Measurements from ENCODE around the gene ACTL6B.

Gene ACTL6B

DNA sequence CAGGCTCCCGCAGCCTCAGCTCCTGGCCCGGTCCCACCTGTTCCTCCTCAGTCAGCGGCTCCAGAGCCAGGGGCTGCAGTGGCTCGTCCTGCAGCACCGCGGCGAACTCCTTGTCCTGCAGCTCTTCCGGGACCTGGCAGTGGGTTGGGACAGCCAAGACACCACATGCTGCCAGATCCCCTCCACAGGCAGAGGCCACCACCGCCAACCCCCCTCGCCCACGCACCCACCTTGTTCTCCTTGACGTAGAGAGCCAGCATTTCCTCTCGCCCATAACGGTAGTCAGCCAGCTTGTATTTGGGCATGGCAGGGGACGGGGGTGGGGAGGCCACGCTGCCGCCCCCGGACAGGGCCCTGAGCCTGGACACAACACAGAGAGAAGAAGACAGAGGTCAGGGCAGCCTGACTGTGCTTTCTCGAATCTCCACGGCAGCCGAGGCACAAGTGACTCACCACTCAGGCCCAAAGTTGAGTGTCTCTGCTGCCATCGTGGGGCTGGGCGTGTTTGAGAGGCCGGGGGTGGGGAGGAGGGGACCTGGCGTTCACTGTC, 31.6 kb upstream of the ACTL6B start:
- no peaks in the 10 kb centered on the region for H3K9me3 Mint-ChIP-seq
- no peaks in the 10 kb centered on the region for H3K27me3 Mint-ChIP-seq
- DNase-seq (no peak), ATAC-seq (replicated peaks) (no peak)
- H3K36me3 Mint-ChIP-seq (ENCODE audit: insufficient read depth), result peaks cover 48% of the 10 kb centered on the region
- H3K4me3 Mint-ChIP-seq, result no peak overlapping the region
- peaks cover 19 to 24% of the 10 kb centered on the region in 2 donors for H3K4me1 Mint-ChIP-seq (ENCODE audit: low read depth in 2 of 2)
- H3K27ac Mint-ChIP-seq, result peak overlapping the region; percentile 8 to 78

DNA sequence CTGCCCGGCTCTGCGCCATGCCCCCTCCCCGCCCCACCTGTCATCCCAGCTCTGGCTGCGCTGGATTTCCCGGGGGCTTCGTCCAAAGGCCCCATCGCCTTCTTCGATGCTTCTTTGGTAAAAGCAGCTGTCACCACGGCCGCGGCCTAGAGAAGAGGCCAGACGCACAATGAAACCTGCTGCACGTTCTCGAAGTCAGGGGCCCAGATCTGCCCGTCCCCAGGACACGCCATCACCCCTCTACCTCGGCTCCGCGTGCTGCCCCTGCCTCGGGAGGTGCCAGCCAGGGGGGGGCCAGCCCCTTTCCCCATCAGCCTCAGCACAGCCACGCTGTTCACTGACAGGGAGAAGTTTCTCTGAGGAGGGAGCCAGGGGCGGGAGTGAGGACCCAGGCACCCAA, 31.0 kb upstream of the ACTL6B start:
- H3K9me3 Mint-ChIP-seq, result no peaks in the 10 kb centered on the region
- no peak overlapping the region for H3K4me3 Mint-ChIP-seq
- ATAC-seq (replicated peaks) (no peak), DNase-seq (no peak)
- no peaks in the 10 kb centered on the region for H3K27me3 Mint-ChIP-seq
- H3K27ac Mint-ChIP-seq, result peak overlapping the region in 1 of 2 donors; percentile 78
- H3K4me1 Mint-ChIP-seq (ENCODE audit: low read depth in 2 of 2), result peaks cover 13 to 18% of the 10 kb centered on the region in 2 donors
- H3K36me3 Mint-ChIP-seq (ENCODE audit: insufficient read depth), result peaks cover 46% of the 10 kb centered on the region

DNA sequence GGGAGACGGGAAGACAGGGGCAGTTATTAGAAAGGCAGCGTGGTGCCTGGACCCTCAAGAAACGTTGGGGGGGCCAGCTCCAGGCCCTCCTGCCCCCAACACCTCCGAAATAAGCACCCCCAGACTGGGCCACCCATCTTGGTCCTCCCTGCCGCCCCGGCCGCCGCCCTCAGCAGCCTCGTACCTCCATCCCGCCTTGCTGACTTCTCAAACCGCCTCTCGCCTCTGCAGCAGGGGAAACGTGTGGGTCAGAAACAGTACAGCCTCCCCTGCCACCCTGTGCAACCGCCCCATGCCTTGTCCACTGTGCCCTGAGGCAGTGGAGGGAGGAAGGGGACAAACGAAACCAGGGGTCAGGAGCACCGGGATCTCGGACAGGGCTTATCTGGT, 30.6 kb upstream of the ACTL6B start:
- Mint-ChIP-seq H3K9me3 (no peaks in the 10 kb centered on the region), H3K4me1 (ENCODE audit: low read depth in 2 of 2) (peaks cover 9 to 14% of the 10 kb centered on the region in 2 donors), H3K27ac (no peak overlapping the region), H3K4me3 (no peak overlapping the region), H3K27me3 (no peaks in the 10 kb centered on the region), H3K36me3 (ENCODE audit: insufficient read depth) (peaks cover 47% of the 10 kb centered on the region)
- ATAC-seq (replicated peaks), result no peak
- DNase-seq, result no peak

DNA sequence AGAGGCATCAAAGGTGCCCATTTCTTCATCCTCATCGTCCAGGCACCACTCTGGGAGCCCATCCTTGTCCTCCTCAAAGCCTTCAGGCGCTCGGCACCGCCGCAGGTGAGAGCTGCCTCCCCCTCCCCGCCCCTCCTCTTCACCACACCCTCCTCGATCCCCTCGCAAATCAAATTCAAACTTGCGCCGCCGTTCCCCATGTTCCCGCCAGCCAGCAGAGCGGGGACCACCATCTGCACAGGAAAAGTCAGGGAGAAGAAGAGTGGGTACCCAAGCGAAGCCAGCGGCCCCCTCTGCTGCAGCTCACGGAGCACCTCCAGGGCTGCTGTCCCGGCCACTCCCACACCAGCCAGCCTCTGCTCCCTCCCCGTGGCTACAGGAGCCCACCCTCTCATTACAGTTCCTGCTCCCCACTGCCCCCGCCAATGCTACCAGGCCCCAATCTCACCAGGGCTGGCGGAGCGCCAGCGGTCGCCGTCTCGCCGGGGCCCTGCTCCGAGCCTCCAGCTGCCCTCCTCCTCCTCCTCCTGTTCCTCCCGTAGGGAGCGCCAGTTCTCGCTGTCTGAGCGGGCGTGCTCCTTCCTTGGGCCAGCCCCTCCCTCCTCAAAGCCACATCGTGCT, 30.1 kb upstream of the ACTL6B start:
- H3K4me3 Mint-ChIP-seq, result no peak overlapping the region
- no peaks in the 10 kb centered on the region for H3K9me3 Mint-ChIP-seq
- ATAC-seq (replicated peaks) (no peak), DNase-seq (no peak)
- no peaks in the 10 kb centered on the region for H3K27me3 Mint-ChIP-seq
- H3K27ac Mint-ChIP-seq, result no peak overlapping the region
- H3K36me3 Mint-ChIP-seq (ENCODE audit: insufficient read depth), result peaks cover 50% of the 10 kb centered on the region
- H3K4me1 Mint-ChIP-seq (ENCODE audit: low read depth in 2 of 2), result peaks cover 9 to 14% of the 10 kb centered on the region in 2 donors

DNA sequence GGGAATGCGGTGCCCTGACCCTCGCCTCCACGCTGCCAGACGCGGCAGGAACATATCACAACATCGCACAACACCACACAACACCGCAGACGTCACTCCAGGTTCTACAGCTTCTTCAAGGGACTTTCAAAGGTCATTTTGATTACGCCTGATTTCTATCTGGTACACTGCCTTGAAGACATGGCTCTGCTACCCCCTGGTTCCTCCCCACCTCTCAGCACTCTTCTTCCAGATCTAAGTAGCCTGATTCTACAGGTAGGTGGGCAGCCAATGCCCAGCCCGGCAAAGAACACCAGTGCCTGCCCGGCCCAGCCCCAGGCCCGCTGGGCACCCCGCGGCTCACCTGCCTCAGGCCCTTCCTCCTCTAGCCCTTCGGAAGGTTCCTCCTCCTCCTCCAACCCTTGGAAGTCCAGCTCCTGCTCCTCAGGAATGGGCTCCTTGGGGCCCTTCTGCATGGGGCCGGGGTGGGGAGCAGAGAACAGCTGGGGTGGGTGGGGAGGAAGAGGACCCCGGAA, 29.4 kb upstream of the ACTL6B start:
- DNase-seq, result no peak
- Mint-ChIP-seq H3K27ac (no peak overlapping the region), H3K27me3 (no peaks in the 10 kb centered on the region), H3K36me3 (ENCODE audit: insufficient read depth) (peaks cover 51% of the 10 kb centered on the region), H3K9me3 (no peaks in the 10 kb centered on the region), H3K4me1 (ENCODE audit: low read depth in 2 of 2) (peaks cover 12 to 14% of the 10 kb centered on the region in 2 donors), H3K4me3 (no peak overlapping the region)
- ATAC-seq (replicated peaks), result no peak

DNA sequence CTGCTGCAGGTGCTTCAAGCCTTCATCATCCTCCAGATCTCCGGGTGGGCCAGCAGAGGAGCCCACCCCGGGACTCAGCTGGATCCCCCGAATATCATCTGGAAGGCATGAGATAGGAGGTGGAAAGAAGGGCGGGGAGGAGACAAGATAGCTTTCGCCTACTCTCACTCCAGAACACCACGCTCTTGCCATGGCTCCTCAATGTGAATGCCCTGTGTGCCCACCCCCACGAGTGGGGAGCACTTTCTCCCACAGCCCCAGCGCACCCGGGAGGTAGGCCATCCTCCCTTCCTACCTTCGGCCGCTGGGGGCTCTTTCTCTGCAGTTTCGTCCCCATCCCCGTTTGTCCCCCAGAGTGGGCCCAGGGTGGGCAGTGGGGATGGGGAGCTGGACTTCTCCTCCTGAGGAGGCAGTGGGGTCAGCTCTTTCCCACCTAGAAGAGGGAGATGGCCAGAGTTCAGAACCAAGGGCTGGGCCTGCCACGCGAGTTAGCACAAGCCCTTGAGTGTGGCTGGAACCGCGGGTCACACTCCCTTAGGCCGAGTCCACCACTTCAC, 28.9 kb upstream of the ACTL6B start:
- Mint-ChIP-seq H3K27ac (no peak overlapping the region), H3K4me3 (no peak overlapping the region), H3K36me3 (ENCODE audit: insufficient read depth) (peaks cover 54% of the 10 kb centered on the region), H3K27me3 (no peaks in the 10 kb centered on the region), H3K4me1 (ENCODE audit: low read depth in 2 of 2) (peaks cover 17 to 18% of the 10 kb centered on the region in 2 donors), H3K9me3 (no peaks in the 10 kb centered on the region)
- no peak for DNase-seq
- ATAC-seq (replicated peaks), result no peak

DNA sequence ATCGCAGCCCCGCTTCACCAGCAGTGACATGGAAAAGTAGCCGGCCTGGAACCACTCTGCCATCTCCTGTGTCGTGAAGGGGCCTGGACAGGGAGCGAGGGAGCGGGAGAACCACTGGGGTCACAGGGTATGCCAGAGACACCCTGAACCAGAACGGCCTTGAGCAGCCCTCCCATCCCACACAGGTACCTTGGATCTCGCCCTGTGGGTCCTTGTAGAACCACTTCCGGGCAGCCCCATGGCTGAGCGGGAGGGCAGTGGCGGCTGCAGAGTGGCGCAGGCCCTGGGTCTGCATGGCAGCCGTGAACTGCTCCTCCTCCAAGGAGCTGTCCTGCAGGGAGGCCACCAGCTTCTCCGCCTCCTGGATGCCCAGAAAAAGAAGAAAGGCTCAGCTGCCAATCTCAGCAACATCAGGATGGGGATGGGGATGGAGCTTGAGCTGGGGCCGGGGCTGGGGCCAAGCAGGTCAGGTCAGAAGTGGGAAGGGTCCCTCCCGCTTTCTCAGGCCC, 28.3 kb upstream of the ACTL6B start:
- H3K9me3 Mint-ChIP-seq, result no peaks in the 10 kb centered on the region
- H3K4me1 Mint-ChIP-seq (ENCODE audit: low read depth in 2 of 2), result peaks cover 20 to 21% of the 10 kb centered on the region in 2 donors

DNA sequence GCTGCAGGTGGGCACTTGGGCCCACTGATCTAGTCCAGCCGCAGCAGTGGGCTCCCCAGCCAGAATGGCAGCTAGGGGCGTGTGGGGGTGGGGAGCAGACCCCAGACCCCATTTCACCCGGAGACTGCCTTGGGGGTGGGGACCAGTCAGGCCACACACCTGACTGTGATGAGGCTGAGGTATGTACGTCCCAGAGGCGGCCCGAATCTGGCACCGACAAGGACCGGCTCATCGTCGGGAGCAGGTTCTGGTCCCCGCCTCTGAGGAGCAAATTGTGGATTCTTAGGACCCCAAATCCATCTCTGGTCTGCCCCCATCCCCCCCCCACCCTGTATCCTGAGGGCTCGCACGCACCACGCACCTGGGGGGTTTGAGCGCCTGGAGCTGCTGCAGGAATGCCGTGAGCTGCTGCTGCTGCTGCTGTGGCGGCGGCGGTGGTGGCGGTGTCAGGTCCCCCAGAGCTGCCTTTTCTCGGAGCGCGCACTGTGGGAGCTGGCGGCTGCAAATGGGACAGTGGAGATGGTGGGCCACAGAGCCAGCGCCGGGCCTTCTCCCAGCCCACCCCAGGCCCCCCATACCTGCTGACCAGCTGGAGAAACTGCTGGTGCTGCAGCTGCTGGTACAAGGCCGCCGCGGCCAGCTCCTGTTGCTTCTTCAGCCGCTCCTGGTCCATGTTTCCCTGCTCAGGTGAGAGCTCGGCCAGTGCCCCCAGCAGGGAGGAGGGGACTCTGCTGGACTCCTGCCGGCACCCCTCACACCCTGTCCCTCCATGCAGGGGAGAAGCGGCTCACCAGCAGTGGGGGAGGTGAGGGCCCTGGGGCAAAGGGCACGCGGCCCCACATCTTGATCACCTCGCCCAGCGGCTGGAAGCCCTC, 27.6 kb upstream of the ACTL6B start:
- Mint-ChIP-seq H3K27me3 (no peaks in the 10 kb centered on the region), H3K9me3 (no peaks in the 10 kb centered on the region), H3K4me1 (ENCODE audit: low read depth in 2 of 2) (peaks cover 20% of the 10 kb centered on the region in 2 donors), H3K4me3 (no peak overlapping the region), H3K36me3 (ENCODE audit: insufficient read depth) (peaks cover 56% of the 10 kb centered on the region), H3K27ac (no peak overlapping the region)
- ATAC-seq (replicated peaks), result no peak
- no peak for DNase-seq

More for the DNA sequence above, 28.3 kb upstream of the ACTL6B start:
- Mint-ChIP-seq H3K36me3 (ENCODE audit: insufficient read depth) (peaks cover 55% of the 10 kb centered on the region), H3K27me3 (no peaks in the 10 kb centered on the region), H3K4me3 (no peak overlapping the region), H3K27ac (no peak overlapping the region)
- no peak for ATAC-seq (replicated peaks)
- no peak for DNase-seq

DNA sequence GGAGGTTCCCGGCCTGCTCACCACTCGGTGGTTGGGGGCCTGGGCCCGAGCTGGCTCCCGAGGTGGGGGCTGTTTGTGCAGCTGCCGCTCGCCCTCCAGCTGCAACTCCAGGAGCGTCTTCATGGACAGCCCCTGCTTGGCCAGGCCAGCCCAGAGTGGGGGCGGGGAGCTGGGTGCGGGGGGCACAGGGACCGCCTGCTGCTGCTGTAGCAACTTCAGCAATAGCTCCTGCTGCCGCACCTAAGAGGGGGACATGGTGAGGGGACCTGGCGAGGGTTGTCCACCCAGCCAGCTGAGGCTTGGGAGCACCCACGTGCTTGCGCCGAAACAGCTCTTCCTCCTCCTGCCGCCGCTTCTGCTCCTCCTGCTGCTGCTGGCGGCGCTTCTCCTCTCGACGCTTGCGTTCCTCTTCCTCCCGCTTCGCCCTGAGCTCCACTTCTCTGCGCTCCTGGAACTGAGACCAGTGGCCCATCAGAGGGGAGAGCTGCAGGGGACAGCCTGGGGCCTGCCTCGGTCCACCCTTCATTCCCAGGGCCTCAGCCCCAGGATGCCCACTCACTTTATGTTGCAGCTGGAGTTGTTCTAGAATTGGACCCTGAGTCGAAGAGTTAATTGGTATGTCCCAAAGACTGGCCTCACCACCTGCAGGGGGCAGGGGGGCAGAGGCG, 26.9 kb upstream of the ACTL6B start:
- Mint-ChIP-seq H3K27me3 (no peaks in the 10 kb centered on the region), H3K27ac (no peak overlapping the region), H3K4me1 (ENCODE audit: low read depth in 2 of 2) (peaks cover 21 to 23% of the 10 kb centered on the region in 2 donors), H3K9me3 (no peaks in the 10 kb centered on the region), H3K36me3 (ENCODE audit: insufficient read depth) (peaks cover 59% of the 10 kb centered on the region), H3K4me3 (no peak overlapping the region)
- DNase-seq, result no peak
- no peak for ATAC-seq (replicated peaks)

DNA sequence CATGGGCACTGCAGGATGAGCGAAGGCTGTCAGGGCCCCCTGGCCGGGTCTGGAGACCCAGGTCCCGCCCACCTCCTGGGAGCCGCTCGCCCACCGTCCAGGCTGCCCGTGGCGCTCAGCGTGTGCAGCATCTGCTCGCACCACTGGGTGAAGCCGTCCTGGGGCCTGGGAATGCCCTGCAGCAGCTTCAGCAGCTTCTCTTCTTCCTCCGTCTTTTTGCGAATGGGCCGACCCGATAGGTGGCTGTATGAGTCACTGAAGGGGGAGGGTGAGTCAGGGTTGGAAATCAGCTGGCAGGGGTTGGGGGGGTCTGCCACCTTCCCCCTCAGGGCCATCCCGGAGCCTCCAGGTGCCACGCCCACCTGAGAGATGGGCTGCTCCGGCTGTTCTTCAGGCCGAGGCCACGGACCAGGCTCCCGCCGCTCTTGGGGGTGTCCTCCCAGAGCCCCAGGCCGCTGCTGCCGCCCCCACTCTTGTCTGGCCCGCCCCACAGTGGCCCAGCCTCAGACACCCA, 26.0 kb upstream of the ACTL6B start:
- Mint-ChIP-seq H3K9me3 (no peaks in the 10 kb centered on the region), H3K27me3 (no peaks in the 10 kb centered on the region), H3K4me1 (ENCODE audit: low read depth in 2 of 2) (peaks cover 24 to 27% of the 10 kb centered on the region in 2 donors), H3K27ac (peak overlapping the region in 1 of 2 donors; percentile 86), H3K4me3 (no peak overlapping the region), H3K36me3 (ENCODE audit: insufficient read depth) (peaks cover 59% of the 10 kb centered on the region)
- no peak for ATAC-seq (replicated peaks)
- no peak for DNase-seq

DNA sequence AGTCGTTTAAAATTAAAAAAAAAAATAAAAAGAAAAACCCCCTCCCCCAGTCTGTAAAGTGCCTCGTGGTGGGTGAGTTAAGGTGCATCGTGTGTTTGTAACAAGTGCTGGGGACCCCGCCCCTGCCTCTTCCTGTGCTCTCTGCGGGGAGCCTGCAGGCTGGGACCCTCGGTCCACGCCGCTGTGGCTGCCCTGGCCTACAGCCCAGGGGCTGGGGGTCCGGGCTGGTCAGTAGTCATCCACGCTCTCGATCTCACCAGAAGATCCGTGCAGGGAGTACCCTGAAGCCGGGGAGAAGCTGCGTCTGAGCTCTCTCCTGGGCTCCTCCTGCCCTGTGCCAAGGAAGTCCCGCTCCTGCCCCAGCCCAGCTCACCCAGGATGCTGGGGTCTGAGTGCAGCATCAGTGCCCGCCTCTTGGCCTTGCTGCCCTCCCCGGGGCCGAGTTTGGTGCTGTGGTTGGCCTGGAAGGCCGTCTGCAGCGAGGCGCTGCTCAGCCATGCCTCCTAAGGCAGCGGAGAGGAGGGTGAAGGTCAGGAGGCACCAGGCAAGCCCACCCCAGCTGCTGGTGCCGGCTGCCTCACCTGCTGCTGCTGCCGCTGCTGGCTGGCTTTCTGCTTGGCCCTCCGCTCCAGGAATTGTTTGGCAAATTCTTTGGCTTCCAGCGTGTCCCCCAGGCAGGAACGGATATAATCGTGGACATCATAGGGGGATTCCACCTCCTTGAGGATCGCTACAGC, 25.4 kb upstream of the ACTL6B start:
- H3K27ac Mint-ChIP-seq, result peak overlapping the region; percentile 13 to 86
- DNase-seq, result no peak
- ATAC-seq (replicated peaks), result no peak
- H3K9me3 Mint-ChIP-seq, result no peaks in the 10 kb centered on the region
- peaks cover 60% of the 10 kb centered on the region for H3K36me3 Mint-ChIP-seq (ENCODE audit: insufficient read depth)
- no peak overlapping the region for H3K4me3 Mint-ChIP-seq
- H3K4me1 Mint-ChIP-seq (ENCODE audit: low read depth in 2 of 2), result peaks cover 26 to 31% of the 10 kb centered on the region in 2 donors
- no peaks in the 10 kb centered on the region for H3K27me3 Mint-ChIP-seq

DNA sequence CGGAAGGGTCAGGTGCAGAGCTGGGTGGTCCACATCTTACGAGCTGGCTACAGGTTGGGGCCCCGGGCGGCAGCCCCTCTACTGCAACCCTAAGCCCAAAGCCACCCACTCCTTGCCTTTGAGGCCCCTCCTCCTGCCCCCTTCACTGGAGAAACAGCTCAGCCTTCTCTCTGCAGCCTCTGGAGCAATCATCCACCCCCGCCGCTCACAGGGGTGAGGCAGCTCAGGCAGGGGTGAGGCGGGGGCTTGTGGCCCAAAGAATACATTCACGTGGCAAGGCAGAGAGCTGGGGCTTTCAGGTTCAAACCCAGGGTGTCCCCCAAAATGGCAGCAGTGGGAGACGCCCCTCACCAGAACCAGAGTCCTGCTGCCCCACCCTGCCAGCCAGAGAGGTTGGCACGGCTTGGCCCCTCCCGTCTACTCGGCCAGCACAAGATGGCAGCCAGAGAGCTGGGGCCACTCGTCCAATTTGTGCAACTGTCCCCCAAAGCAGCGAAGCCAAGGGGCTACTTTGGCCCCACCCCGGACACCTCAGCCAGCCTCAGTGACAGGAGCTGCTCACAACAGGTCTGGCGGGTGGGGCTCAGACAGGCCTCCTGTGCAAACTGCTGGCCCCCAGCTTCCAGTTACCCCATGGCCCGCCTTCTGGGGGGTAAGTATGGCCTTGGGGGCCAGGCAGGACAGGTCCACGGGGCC, 24.5 kb upstream of the ACTL6B start:
- H3K36me3 Mint-ChIP-seq (ENCODE audit: insufficient read depth), result peaks cover 62% of the 10 kb centered on the region
- peaks cover 29 to 35% of the 10 kb centered on the region in 2 donors for H3K4me1 Mint-ChIP-seq (ENCODE audit: low read depth in 2 of 2)
- H3K4me3 Mint-ChIP-seq, result no peak overlapping the region
- H3K27me3 Mint-ChIP-seq, result no peaks in the 10 kb centered on the region
- no peaks in the 10 kb centered on the region for H3K9me3 Mint-ChIP-seq
- DNase-seq, result no peak
- H3K27ac Mint-ChIP-seq, result peak overlapping the region; percentile 13 to 86
- ATAC-seq (replicated peaks), result no peak

All from effector memory CD8-positive, alpha-beta T cell (primary cell).